Measurements from ENCODE around the gene PAFAH1B2.
"Not testable (repeated sequence)": the region's sequence is repeated elsewhere in the genome, so short reads cannot be mapped to it uniquely, and the experiment has no call there.

PAFAH1B2 gene

GRCh38 chr11:117206111-117206510 is 62.0 kb downstream of the PAFAH1B2 start:
- not testable (repeated sequence) for DNase-seq

GRCh38 chr11:117206859-117207258 is 62.8 kb downstream of the PAFAH1B2 start:
- DNase-seq = not testable (repeated sequence)

- DNase-seq = not testable (repeated sequence)
These were observed 63.4 kb downstream of the PAFAH1B2 start for GRCh38 chr11:117207481-117207880.

DNA sequence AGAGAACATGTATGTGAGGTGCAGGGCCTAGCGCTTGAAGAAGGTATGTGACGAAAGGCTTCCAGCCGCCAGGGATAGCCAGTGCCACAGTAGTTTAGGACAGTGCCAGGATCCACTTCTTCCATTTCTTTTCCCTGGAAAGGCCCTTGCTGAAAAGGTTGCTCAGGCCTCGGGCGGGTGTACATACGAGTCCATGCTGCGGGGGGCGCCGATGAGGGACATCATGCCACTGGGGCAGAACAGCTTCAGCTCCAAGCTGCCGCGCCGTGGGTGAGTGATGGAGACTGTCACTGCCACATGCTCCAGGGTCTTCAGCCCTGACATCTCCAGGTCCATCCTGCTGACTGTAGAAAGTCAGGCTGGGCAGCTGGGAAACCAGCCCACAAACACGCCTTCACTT is 64.6 kb downstream of the PAFAH1B2 start:
- DNase-seq = not testable (repeated sequence)

- not testable (repeated sequence) for DNase-seq
These were observed 65.5 kb downstream of the PAFAH1B2 start for GRCh38 chr11:117209351-117210125.

- no peak for DNase-seq
These were observed 66.5 kb downstream of the PAFAH1B2 start for GRCh38 chr11:117210620-117211019.

DNA sequence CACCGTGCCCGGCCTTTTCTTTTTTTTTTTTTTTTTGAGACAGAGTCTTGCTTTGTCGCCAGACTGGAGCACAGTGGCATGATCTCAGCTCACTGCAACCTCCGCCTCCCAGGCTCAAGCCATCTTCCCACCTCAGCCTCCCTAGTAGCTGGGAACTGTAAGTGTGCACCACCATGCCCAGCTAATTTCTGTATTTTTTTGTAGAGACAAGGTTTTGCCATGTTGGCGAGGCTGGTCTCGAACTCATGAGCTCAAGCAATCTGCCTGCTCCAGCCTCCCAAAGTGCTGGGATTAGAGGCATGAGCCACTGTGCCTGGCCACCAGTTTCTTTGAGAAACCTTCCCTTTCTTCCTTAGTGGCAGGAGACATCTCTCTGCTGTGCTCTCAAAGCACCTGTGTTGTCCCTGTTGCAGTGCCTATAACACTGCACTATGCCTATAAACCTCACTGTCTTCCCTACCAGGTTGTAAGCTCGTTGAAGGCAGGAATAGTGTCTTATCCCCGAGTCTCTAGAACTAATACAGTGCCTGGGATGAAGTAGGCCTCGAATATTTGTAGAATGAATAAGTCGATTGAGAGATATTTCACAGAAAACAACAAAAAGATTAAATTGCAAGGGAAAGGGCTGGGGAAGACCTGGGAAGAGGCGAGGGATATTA is 68.7 kb downstream of the PAFAH1B2 start:
- DNase-seq = no peak

- DNase-seq = no peak
These were observed 70.5 kb downstream of the PAFAH1B2 start for GRCh38 chr11:117214404-117215110.

DNA sequence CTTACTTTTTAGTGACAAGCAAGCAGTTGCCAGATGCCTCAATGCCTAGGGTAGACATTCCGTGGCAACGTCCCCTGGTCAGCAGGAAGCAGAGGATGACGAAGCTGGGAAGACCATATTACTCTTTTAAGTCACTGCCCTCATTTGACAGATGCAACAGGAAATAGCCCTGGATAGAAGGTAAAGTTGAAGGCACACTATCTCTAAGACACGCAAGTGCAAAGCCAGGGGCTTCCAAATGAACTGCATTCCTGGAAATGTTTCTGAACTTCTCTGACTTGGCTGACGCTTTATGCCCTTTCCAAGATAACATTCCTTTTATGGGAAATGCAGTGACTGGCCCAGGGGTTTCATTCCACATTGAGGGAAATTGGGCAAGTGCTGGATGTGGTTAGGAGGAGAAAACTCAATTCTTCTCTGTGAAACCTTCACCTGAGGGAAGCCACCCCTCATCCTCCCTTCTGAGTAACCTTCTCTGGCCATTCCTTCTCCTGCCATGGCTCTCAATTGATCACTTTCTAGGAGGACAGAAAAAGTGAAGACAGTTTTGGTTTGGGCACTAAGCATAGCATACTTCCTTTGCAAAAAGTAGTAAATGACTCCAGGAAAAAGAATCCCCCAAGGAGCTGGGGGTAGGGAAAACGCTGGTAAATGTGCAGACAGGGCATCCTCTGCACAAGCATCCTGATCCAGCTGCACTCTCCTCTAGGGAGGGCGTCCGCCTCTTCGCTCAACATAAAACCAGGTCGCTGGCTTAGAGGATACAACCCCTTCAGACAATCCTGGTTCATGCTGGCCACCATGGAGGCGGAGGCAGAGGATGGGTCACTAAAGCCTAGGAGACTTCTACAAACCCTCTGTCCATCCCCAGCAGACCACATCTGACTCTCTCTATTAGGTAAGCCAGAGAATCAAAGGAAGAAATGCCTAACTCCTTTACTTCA is 73.3 kb downstream of the PAFAH1B2 start:
- DNase-seq = no peak

- DNase-seq = no peak
These were observed 74.2 kb downstream of the PAFAH1B2 start for GRCh38 chr11:117218133-117218915.

DNA sequence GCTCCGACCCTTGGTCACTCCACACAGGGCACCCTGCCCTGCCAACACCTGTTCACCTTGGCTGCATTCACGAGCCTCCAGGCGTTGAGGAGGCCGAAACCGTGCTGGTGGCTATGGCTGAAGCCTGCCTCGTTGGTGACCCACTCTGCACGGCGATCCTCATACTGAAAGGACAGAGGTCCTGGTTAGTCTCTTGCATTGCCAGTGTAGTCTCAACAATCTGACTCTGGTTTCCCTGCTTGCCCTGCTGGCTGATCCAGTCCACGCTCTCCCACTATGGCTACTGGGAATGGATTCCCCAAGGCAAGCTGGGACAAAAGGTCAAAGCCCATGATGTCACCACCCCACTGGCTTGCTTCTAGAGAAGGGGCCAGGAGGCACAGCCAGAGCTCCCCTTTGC is 74.9 kb downstream of the PAFAH1B2 start:
- no peak for DNase-seq

DNA sequence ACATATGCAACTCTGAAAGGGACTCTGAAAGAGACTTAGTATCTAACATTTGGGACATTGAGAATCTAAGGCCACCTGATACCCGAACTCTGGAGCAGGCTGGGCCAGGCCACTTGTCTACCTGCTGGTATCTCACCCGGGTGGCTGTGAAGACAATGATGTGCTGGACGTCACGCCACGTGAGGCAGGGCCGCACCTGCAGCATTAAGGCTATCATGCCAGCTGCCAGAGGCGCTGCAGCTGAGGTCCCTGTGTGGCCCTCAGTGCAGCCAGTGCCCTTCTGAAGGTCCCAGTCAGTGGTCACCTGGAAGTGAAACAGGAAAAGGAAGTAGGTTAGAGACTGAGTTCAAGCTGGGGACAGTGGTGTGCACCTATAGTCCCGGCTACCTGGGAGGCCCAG is 75.4 kb downstream of the PAFAH1B2 start:
- no peak for DNase-seq

GRCh38 chr11:117219995-117220394 is 75.9 kb downstream of the PAFAH1B2 start:
- DNase-seq = no peak

DNA sequence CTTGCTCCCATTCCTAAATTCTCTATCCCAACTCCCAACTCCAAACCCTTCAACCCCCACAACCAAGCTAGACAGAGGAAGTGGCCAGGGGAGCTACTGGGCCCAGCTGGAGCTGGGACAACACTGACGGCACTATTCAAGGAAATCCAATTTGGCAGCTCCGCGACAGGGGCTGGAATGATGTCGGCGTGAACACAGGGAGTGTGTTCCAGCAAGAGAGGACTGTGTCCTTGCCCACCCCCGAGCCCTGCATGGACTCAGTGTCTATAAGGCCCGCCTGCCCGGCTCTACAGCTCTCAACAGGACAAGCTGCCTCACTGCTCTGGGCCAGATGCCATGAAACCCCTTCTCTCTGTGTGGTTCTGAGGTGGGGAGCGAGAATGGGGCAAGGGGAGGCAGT is 76.5 kb downstream of the PAFAH1B2 start:
- DNase-seq = no peak

GRCh38 chr11:117220999-117221774 is 77.1 kb downstream of the PAFAH1B2 start:
- DNase-seq = no peak

DNA sequence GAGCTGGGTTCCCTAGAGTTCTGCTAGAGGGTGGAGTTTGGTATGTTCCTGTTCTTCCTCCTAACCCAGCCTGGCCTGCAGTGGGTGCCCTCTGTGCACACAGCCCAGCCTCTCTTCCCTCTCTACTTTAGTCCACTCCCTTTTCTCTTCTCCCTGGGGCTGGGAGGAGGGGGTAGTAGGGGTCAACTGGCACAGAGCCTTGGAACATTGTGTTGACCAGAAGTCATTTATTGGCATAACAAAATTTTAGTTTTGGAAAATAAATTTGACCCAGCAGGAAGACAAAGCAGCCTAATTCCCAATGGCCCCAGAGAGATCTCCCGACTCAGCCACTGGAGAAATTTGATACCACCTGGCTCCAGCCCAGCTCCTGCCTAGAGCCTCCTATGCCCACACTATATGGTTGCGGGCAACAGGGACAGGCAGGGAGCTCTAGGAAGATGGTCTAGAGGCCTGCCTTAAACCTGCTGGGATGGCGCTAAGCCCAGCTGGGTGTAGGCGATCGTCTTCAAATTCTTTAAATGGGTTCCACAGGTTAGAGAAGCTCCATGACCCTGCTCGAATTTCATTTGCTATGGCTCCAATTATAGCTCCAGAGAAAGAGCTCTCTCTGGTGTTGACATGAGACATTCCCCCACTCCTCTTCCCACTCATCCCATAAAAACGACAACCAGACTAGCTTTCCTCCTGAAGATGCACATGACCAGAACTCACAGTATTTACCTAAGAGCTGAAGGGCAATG is 77.9 kb downstream of the PAFAH1B2 start:
- DNase-seq = no peak

- no peak for DNase-seq
These were observed 79.1 kb downstream of the PAFAH1B2 start for GRCh38 chr11:117222991-117223740.

GRCh38 chr11:117223741-117224689 is 79.9 kb downstream of the PAFAH1B2 start:
- DNase-seq = no peak
